Measurements from ENCODE around the gene PAFAH1B1.

DNA sequence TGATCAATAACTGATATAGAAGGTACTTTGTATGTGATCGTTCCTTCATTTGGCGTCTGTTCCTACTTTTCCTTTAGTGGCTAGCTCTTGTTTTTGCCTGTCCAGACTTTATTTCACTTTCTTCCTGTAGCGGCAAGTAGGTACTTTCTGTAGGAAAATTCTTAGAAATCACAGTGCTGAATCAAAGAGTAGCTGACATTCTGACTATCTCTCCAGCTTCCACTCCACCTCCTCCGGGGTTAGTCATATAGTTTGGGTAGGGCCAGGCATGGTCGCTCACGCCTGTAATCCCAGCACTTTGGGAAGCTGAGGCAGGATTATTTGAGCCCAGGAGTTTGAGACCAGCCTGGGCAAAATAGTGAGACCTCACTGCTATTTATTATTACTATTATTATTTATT lies 29.9 kb upstream of the PAFAH1B1 start:
- TF ChIP-seq BHLHE40 (IDR thresholded peaks at IDR 0.05; ENCODE audit: low read depth, low read length) = no peak
- TF ChIP-seq JUN (IDR thresholded peaks at IDR 0.05) = no peak
- TF ChIP-seq, protein P1, sequence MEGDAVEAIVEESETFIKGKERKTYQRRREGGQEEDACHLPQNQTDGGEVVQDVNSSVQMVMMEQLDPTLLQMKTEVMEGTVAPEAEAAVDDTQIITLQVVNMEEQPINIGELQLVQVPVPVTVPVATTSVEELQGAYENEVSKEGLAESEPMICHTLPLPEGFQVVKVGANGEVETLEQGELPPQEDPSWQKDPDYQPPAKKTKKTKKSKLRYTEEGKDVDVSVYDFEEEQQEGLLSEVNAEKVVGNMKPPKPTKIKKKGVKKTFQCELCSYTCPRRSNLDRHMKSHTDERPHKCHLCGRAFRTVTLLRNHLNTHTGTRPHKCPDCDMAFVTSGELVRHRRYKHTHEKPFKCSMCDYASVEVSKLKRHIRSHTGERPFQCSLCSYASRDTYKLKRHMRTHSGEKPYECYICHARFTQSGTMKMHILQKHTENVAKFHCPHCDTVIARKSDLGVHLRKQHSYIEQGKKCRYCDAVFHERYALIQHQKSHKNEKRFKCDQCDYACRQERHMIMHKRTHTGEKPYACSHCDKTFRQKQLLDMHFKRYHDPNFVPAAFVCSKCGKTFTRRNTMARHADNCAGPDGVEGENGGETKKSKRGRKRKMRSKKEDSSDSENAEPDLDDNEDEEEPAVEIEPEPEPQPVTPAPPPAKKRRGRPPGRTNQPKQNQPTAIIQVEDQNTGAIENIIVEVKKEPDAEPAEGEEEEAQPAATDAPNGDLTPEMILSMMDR (IDR thresholded peaks at IDR 0.05) = no peak
- TF ChIP-seq GATA3 (IDR thresholded peaks at IDR 0.05; ENCODE audit: borderline replicate concordance) = no peak
- no peak for TF ChIP-seq NPAS2 (CRISPR knock-in tag; IDR thresholded peaks at IDR 0.05; ENCODE audit: borderline replicate concordance)
- TF ChIP-seq SMC3 (IDR thresholded peaks at IDR 0.05) = no peak
- no peak for TF ChIP-seq CHD4 (IDR thresholded peaks at IDR 0.05; ENCODE audit: borderline replicate concordance)
- no peak for TF ChIP-seq POLR2A (IDR thresholded peaks at IDR 0.05; ENCODE audit: low read length)
- TF ChIP-seq NFE2L2 (conservative IDR thresholded peaks at IDR 0.05; ENCODE audit: low read length) = no peak
- TF ChIP-seq MAFK (IDR thresholded peaks at IDR 0.05; ENCODE audit: partially characterized antibody) = no peak
- no peak for TF ChIP-seq MYC (IDR thresholded peaks at IDR 0.05; ENCODE audit: borderline replicate concordance, low read length)
- no peak for TF ChIP-seq EHMT2 (IDR thresholded peaks at IDR 0.05; ENCODE audit: low read depth)
- TF ChIP-seq SREBF2 (IDR thresholded peaks at IDR 0.05) = no peak
- TF ChIP-seq NR3C1 (IDR thresholded peaks at IDR 0.05) = no peak
